Glutamatergic neuron (in vitro differentiated cells): ENCODE measurements around the gene ANO2. TPM values are rescaled to one million over a fixed set of nuclear protein-coding genes. Genes with fewer than 3 reads are reported as not detected.

Experiments used
- DNase-seq: peaks from one replicate; pipeline ENCODE4 v3.0.0; 2022
- H3K27ac Mint-ChIP-seq: one replicate; pipeline ENCODE4 v1.8.0; 2020; ENCODE audit warnings: mild to moderate bottlenecking, mixed read lengths, inconsistent platforms; ENCODE audit not compliant: unreplicated experiment
- H3K27me3 Mint-ChIP-seq: one replicate; pipeline ENCODE4 v1.8.0; 2020; ENCODE audit warnings: mild to moderate bottlenecking, moderate library complexity, mixed read lengths, inconsistent platforms; ENCODE audit not compliant: unreplicated experiment
- H3K36me3 Mint-ChIP-seq: one replicate; pipeline ENCODE4 v1.8.0; 2020; ENCODE audit warnings: mild to moderate bottlenecking, mixed read lengths, inconsistent platforms; ENCODE audit not compliant: unreplicated experiment
- H3K4me1 Mint-ChIP-seq: one replicate; pipeline ENCODE4 v1.8.0; 2020; ENCODE audit warnings: mild to moderate bottlenecking, low read depth, mixed read lengths, inconsistent platforms; ENCODE audit not compliant: unreplicated experiment
- H3K4me3 Mint-ChIP-seq: one replicate; pipeline ENCODE4 v1.8.0; 2020; ENCODE audit warnings: mild to moderate bottlenecking, mixed read lengths, inconsistent platforms; ENCODE audit not compliant: unreplicated experiment
- H3K9me3 Mint-ChIP-seq: one replicate; pipeline ENCODE4 v1.8.0; 2020; ENCODE audit warnings: mild to moderate bottlenecking, moderate library complexity, mixed read lengths, inconsistent platforms; ENCODE audit not compliant: unreplicated experiment
- CTCF ChIP-seq: fragments of 200-600 bp; sonication (generic); IDR thresholded peaks from one replicate; pipeline ENCODE4 v1.5.0; 2021; ENCODE audit not compliant: partially characterized antibody, unreplicated experiment
- total RNA-seq: library from RNA; stranded (reverse); fragmentation: NEBNext Ultra II Directional; extraction: Animal tissue kit (Norgen Biotek cat#: 25700); gene quantifications from one replicate; pipeline ENCODE4 v1.2.1, GENCODE V29; 2021; ENCODE audit not compliant: unreplicated experiment

The ANO2 gene
- total RNA-seq, 1 donor from 2014 or later: not detected

- no peak overlapping the region for H3K27ac Mint-ChIP-seq
- H3K27me3 Mint-ChIP-seq: no peaks in the 10 kb centered on the region
- DNase-seq: no peak
- TF ChIP-seq CTCF: no peak
- H3K4me3 Mint-ChIP-seq: no peak overlapping the region
- peaks cover 2% of the 10 kb centered on the region for H3K9me3 Mint-ChIP-seq
- no peaks in the 10 kb centered on the region for H3K4me1 Mint-ChIP-seq
- no peaks in the 10 kb centered on the region for H3K36me3 Mint-ChIP-seq
These were observed 198.8 kb downstream of the ANO2 start for GRCh38 chr12:5746036-5746908.

- Mint-ChIP-seq H3K4me3 (no peak overlapping the region), H3K27me3 (no peaks in the 10 kb centered on the region), H3K9me3 (peaks cover 2% of the 10 kb centered on the region), H3K27ac (no peak overlapping the region), H3K4me1 (no peaks in the 10 kb centered on the region), H3K36me3 (no peaks in the 10 kb centered on the region)
- peak; percentile 83 for DNase-seq
- peak; percentile 84 for TF ChIP-seq CTCF
These were observed 199.7 kb downstream of the ANO2 start for GRCh38 chr12:5745251-5745888.

GRCh38 chr12:5742258-5742657 lies 202.8 kb downstream of the ANO2 start:
- Mint-ChIP-seq H3K27ac (no peak overlapping the region), H3K4me1 (no peaks in the 10 kb centered on the region), H3K27me3 (no peaks in the 10 kb centered on the region), H3K9me3 (peaks cover 4% of the 10 kb centered on the region), H3K4me3 (no peak overlapping the region), H3K36me3 (no peaks in the 10 kb centered on the region)
- TF ChIP-seq CTCF: no peak
- DNase-seq: no peak

GRCh38 chr12:5739917-5740316 lies 205.1 kb downstream of the ANO2 start:
- Mint-ChIP-seq H3K4me3 (no peak overlapping the region), H3K27ac (no peak overlapping the region), H3K9me3 (peaks cover 1% of the 10 kb centered on the region), H3K36me3 (no peaks in the 10 kb centered on the region), H3K4me1 (no peaks in the 10 kb centered on the region), H3K27me3 (no peaks in the 10 kb centered on the region)
- TF ChIP-seq CTCF: no peak
- DNase-seq: no peak

GRCh38 chr12:5737778-5738177 lies 207.3 kb downstream of the ANO2 start:
- Mint-ChIP-seq H3K27ac (no peak overlapping the region), H3K27me3 (no peaks in the 10 kb centered on the region), H3K36me3 (no peaks in the 10 kb centered on the region), H3K4me3 (no peak overlapping the region), H3K9me3 (peaks cover 1% of the 10 kb centered on the region), H3K4me1 (no peaks in the 10 kb centered on the region)
- DNase-seq: no peak
- no peak for TF ChIP-seq CTCF
